HG02588 (cell line): Measurements from ENCODE around the gene LCE2B.

Source experiments
- ATAC-seq: cut with Tn5 transposase; IDR thresholded peaks from one replicate; pipeline ENCODE4 v1.9.1; 2021; ENCODE audit warnings: mild to moderate bottlenecking, moderate library complexity; ENCODE audit not compliant: unreplicated experiment

Gene LCE2B

DNA sequence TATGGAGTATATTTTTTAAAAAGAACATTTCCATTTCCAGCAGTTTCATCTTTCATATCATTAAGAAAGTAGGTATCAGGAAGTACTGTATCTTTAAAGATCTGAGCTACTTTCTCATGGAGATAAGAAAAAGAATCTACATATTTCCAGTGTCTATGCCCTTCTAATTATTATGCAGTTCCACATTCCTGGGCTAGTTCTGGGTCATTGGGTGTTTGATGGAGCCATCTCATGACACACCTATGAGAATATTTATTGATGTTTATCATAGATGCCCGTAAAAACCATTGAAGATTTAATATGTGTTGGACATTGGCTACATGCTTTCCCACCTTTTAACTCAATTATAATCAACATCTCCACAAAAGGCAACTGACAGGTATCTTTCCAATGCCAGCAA lies 43.1 kb downstream of the LCE2B start:
- ATAC-seq, result no peak

DNA sequence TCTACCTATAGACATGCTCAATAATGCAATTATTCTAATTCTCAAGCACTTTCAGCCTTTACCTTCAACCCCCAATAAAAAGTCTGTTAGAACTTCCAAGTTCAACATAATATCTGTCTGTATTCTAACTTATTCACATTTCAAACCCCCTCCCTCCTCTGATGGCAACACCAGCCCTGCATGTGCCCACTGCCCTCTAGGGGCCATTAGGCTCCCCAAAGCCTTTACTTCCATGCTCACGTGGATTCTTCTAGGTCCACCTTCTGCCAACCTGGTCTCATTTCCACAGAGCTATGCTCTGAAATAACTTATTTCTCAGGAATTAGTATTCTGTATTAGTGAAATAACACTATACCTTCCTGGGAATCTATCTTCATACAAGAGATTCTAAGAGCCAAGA lies 49.7 kb downstream of the LCE2B start:
- ATAC-seq, result no peak
